Breast epithelium (tissue), 4 donors: ENCODE results near the gene ZNF587. TPM values are rescaled to one million over a fixed set of nuclear protein-coding genes. Genes with fewer than 3 reads are reported as not detected.
A peak's percentile ranks its signal among the peaks of the same experiment; 100 is the strongest.
"Not testable (repeated sequence)": the region's sequence is repeated elsewhere in the genome, so short reads cannot be mapped to it uniquely, and the experiment has no call there.

Experiments used
- DNase-seq, 2 donors: peaks; one replicate each; pipeline ENCODE4 v3.0.0-alpha.2; 2019; ENCODE audit warnings: low spot score in 2 of 2
- H3K27ac ChIP-seq, 2 donors: fragments of 200-600 bp; sonication (generic) in 1 of 2; one replicate each; pipeline ENCODE4 v1.5.1; 2016 to 2019; ENCODE audit warnings: mild to moderate bottlenecking in 1 of 2
- H3K27me3 ChIP-seq, 2 donors: fragments of 200-600 bp; sonication (generic) in 1 of 2; one replicate each; pipeline versions ENCODE4 v1.5.1 to v1.6.0; 2017 to 2019; ENCODE audit warnings: control low read depth in 1 of 2, mild to moderate bottlenecking in 1 of 2
- H3K36me3 ChIP-seq: fragments of 200-600 bp; one replicate; pipeline ENCODE4 v1.5.1; 2019
- H3K4me1 ChIP-seq, 2 donors: fragments of 200-600 bp; sonication (generic); one replicate each; pipeline ENCODE4 v1.5.1; 2016 to 2019; ENCODE audit warnings: control low read depth in 1 of 2
- H3K4me3 ChIP-seq, 3 donors: fragments of 200-600 bp; sonication (generic); 1 replicate in 2 of 3; 2 replicates in 1 of 3; pipeline ENCODE4 v1.5.1; 2016 to 2019; ENCODE audit warnings: mild to moderate bottlenecking in 3 of 3, moderate library complexity in 2 of 3
- H3K9me3 ChIP-seq, 2 donors: fragments of 200-600 bp; sonication (generic) in 1 of 2; one replicate each; pipeline ENCODE4 v1.5.1; 2016 to 2019; ENCODE audit warnings: control low read depth in 1 of 2
- POLR2A ChIP-seq: fragments of 450-650 bp; IDR thresholded peaks from one replicate; pipeline ENCODE4 v1.6.1; 2016; ENCODE audit warnings: antibody characterized with exemption, mild to moderate bottlenecking, moderate library complexity
- POLR2AphosphoS5 ChIP-seq, 3 donors: sonication (generic); formaldehyde crosslinking; IDR thresholded peaks; one replicate each; pipeline ENCODE4 v1.6.1; 2017; ENCODE audit warnings: antibody characterized with exemption in 3 of 3
- intact Hi-C: fragments of 100-400 bp; cut with DNase I; formaldehyde crosslinking; loops from one replicate; pipeline ENCODE4 v1.15.1; 2023; ENCODE audit warnings: low total_unique reads
- total RNA-seq, 3 donors: library from RNA; depleted of rRNA; stranded (reverse); fragments of >200 nt; gene quantifications; one replicate each; pipeline ENCODE4 v1.1.0, GENCODE V29; 2016
- TF ChIP-seq, protein P1 (sequence below), 3 donors: fragments of 450-650 bp; IDR thresholded peaks; one replicate each; pipeline ENCODE4 v1.5.1; 2016 to 2017; ENCODE audit warnings: antibody characterized with exemption in 3 of 3, mild to moderate bottlenecking in 3 of 3, moderate library complexity in 3 of 3

Gene ZNF587
- total RNA-seq, 3 donors from 2014 or later: 14.4 to 45.4 (median 35.1) TPM

DNA sequence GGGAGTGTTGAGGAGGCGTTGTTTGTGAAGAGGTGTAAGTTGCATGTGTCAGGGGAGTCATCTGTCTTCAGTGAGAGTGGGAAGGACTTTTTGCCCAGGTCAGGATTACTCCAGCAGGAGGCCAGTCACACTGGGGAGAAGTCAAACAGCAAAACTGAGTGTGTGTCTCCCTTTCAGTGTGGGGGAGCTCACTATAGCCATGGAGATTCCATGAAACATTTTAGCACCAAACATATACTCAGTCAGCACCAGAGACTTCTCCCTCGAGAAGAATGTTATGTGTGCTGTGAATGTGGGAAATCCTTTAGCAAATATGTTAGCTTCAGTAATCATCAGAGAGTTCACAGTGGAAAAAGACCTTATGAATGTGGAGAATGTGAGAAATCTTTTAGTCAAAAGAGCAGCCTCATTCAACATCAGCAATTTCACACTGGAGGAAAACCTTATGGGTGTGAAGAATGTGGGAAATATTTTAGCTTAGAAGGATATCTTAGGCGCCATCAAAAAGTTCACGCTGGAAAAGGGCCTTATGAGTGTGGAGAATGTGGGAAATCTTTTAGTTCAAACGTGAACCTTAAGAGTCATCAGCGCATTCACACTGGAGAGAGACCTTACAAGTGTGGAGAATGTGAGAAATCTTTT lies 8.4 kb upstream of the ZNF587 start:
- no peak overlapping the region for H3K4me3 ChIP-seq
- intact Hi-C loops: no loop called here
- no peak for DNase-seq
- H3K9me3 ChIP-seq: peaks cover 0 to 10% of the 10 kb centered on the region in 2 donors
- no peaks in the 10 kb centered on the region for H3K36me3 ChIP-seq
- H3K27ac ChIP-seq: no peak overlapping the region
- H3K27me3 ChIP-seq: no peaks in the 10 kb centered on the region
- no peak for TF ChIP-seq POLR2A
- TF ChIP-seq, protein P1, sequence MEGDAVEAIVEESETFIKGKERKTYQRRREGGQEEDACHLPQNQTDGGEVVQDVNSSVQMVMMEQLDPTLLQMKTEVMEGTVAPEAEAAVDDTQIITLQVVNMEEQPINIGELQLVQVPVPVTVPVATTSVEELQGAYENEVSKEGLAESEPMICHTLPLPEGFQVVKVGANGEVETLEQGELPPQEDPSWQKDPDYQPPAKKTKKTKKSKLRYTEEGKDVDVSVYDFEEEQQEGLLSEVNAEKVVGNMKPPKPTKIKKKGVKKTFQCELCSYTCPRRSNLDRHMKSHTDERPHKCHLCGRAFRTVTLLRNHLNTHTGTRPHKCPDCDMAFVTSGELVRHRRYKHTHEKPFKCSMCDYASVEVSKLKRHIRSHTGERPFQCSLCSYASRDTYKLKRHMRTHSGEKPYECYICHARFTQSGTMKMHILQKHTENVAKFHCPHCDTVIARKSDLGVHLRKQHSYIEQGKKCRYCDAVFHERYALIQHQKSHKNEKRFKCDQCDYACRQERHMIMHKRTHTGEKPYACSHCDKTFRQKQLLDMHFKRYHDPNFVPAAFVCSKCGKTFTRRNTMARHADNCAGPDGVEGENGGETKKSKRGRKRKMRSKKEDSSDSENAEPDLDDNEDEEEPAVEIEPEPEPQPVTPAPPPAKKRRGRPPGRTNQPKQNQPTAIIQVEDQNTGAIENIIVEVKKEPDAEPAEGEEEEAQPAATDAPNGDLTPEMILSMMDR (IDR thresholded peaks at IDR 0.05): no peak
- no peak for TF ChIP-seq POLR2AphosphoS5 (IDR thresholded peaks at IDR 0.05)
- no peaks in the 10 kb centered on the region for H3K4me1 ChIP-seq

DNA sequence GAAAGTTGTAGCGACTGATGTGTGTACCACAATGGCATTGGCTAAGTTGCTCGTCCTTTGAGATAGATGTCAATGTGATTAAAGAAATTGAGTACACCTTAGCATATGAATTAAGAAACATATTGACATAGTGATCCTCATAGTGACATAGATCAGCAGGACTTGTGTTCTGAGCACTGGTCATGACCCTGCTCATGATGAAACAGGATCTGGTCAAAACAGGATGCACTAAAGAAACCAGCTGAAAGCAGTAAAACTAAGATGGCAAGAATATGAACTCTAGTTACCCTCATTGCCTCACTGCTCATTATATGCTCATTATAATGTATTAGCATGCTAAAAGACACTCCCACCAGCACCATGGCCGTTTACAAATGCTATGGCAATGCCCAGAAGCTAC lies 2.5 kb upstream of the ZNF587 start:
- H3K9me3 ChIP-seq: peaks cover 0 to 14% of the 10 kb centered on the region in 2 donors
- H3K4me1 ChIP-seq, H3K36me3 ChIP-seq, H3K4me3 ChIP-seq, intact Hi-C loops, H3K27ac ChIP-seq, DNase-seq, H3K27me3 ChIP-seq: not testable (repeated sequence)

DNA sequence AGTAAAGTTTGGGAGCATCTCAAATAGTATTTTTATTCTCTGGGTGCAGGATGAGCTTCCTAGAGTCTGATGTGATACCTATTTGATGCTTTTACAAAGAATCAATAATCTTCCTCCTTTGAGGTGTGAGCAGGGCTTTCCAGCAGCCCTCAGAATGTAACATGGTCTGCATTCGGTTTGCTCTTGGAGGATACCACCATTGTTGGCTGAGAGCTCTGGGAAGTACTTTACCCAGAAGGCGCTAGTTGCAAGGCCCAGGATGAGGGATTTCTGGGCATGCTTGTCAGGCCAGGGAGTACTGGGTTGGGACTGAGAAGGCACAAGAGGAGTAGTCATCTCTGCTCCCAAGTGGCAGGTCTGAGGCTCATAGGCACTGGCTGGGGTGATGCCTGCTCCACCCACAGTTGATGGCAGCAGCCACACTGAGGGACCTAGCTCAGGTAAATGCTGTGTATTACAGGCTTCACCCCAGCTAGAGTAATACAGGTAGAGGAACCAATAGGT lies 445 bp upstream of the ZNF587 start:
- Histone ChIP-seq H3K27ac (peak overlapping the region; percentile 85 to 86), H3K4me3 (peak overlapping the region; percentile 60 to 85 (median 71)), H3K9me3 (peaks cover 0 to 26% of the 10 kb centered on the region in 2 donors)
- DNase-seq, H3K4me1 ChIP-seq, intact Hi-C loops, H3K36me3 ChIP-seq, H3K27me3 ChIP-seq: not testable (repeated sequence)

DNA sequence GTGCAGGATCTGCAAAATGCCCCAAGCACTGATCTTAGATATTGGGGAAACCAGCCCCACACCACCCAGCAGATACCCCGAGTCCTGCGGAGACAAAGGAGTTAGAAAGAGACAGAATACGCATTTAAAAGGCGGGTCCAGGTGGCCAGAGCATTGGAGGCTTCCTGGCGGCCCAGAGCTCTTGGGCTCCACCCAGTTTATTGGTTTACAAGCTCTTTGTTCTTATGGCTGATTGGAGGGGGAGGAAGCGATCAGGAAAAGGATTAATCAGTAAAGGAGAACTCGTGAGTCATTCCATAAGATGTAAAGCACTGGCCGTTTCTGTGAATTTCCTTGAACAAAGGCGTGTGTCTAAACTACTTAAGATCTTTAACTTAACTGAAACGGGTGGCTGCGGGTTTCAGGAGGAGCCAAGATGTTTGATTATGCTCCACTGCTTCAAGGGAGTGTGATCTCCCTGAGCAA lies 926 bp downstream of the ZNF587 start:
- intact Hi-C loops: no loop called here
- Histone ChIP-seq H3K36me3 (no peaks in the 10 kb centered on the region), H3K4me1 (peaks cover 6 to 7% of the 10 kb centered on the region in 2 donors), H3K4me3 (peak overlapping the region; percentile 60 to 85 (median 71)), H3K9me3 (peaks cover 0 to 31% of the 10 kb centered on the region in 2 donors), H3K27ac (peak overlapping the region; percentile 85 to 86), H3K27me3 (no peaks in the 10 kb centered on the region)
- TF ChIP-seq, protein P1 (IDR thresholded peaks at IDR 0.05): no peak
- TF ChIP-seq POLR2AphosphoS5 (IDR thresholded peaks at IDR 0.05) (no peak), POLR2A (no peak)
- no peak for DNase-seq

DNA sequence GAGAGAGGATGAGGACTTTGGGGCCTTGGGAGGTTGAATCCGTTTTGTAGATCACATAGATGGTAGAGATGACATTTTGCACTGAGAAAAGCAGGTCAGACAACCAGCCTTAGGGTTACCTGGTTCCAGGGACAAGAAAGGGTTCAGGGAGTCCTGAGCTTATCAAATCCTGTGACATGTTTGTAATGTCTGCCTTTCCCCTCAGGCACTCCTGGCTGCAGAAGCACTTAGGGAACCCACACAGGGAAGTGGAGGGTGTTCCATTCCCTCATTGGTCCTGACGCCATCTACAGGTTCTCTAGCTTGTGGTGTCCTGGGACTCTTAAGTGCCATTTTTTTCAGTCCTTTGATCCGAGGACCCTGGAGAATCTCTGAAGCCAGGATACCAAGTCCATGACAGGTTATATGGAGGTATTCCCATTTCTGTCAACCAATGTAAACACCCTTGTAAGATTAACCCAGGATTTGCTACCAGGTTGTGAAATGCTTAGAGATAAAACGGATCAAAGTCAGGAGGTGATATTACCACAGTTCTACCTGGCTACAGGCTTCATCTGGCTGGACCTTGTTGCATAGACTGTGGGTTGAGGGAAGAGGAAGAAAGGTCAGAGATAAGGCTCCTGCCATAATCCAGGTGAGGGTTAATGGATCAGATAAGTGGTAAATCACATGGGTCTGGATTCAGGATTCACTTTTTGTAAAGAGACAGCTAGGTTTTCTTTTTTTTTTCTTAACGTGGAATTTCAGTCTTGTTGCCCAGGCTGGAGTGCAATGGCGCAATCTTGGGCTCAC lies 2.3 kb downstream of the ZNF587 start:
- intact Hi-C loops, DNase-seq: not testable (repeated sequence)
- H3K9me3 ChIP-seq: peaks cover 0 to 37% of the 10 kb centered on the region in 2 donors

DNA sequence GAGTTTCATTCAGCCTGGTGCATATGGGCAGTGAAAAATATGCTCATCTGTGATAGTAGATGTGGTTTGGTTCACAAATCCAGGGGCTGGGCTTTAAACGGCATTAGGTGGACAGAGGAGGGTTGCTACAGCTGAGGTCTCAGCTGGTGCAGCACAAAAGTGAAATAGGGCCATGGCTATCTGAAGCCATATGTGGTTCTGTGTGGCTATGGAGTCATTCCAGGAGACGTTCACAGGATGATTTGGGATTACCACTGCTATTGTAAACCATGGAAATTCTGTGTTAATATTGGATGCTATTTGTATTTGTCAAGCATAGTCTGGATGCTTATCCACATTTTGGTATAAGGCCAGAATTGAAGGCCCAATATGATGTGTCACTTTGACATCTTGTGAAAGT lies 4.5 kb downstream of the ZNF587 start:
- intact Hi-C loops, H3K4me1 ChIP-seq, H3K27ac ChIP-seq, H3K27me3 ChIP-seq, H3K4me3 ChIP-seq, H3K36me3 ChIP-seq, DNase-seq: not testable (repeated sequence)
- peaks cover 9 to 47% of the 10 kb centered on the region in 2 donors for H3K9me3 ChIP-seq

More for the DNA sequence above, 2.3 kb downstream of the ZNF587 start:
- not testable (repeated sequence) for H3K36me3 ChIP-seq, H3K27me3 ChIP-seq, H3K4me1 ChIP-seq, H3K27ac ChIP-seq
- H3K4me3 ChIP-seq: peak overlapping the region in 1 of 3 donors; percentile 85

DNA sequence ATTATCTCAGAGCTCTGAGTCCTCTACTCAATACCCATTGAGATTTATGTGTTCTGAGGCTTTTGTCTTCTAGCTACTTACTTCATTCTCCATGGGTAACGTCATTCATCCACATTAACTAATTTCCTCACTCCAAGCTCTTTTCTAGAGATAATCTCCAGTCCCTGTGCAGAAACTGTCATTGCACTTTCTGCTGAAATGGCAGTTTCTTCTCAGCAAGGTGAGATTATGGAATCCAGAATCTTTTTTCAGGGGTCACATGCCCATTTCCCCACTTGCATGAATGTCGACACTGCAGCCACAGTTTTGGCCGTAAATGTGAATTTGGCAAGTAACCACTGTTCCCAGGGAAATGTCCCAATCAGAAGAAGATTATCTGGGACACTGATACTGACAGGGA lies 12.7 kb downstream of the ZNF587 start:
- peaks cover 74% of the 10 kb centered on the region in 2 donors for H3K9me3 ChIP-seq
- H3K4me1 ChIP-seq, H3K4me3 ChIP-seq, DNase-seq, H3K36me3 ChIP-seq, H3K27ac ChIP-seq, intact Hi-C loops, H3K27me3 ChIP-seq: not testable (repeated sequence)
